Naive thymus-derived CD4-positive, alpha-beta T cell (primary cell): Measurements from ENCODE around the gene USP17L30. TPM values are rescaled to one million over a fixed set of nuclear protein-coding genes. Genes with fewer than 3 reads are reported as not detected.
"Not testable (repeated sequence)": the region's sequence is repeated elsewhere in the genome, so short reads cannot be mapped to it uniquely, and the experiment has no call there.

ENCODE experiments used
- ATAC-seq: fragments of 150-1000 bp; cut with Tn5 transposase; 2 replicates; pipeline ENCODE4 v1.10.0; 2021; ENCODE audit warnings: mild to moderate bottlenecking, moderate library complexity
- CTCF ChIA-PET: fragments of 350-600 bp; sonication (Branson Sonifier 250); formaldehyde crosslinking; loops from one replicate; lab custom pipeline; 2021; ENCODE audit warnings: antibody characterized with exemption; lab: Charles Lee
- POLR2A ChIA-PET: fragments of 350-600 bp; sonication (Branson Sonifier 250); formaldehyde crosslinking; loops from one replicate; lab custom pipeline; 2021; ENCODE audit warnings: antibody characterized with exemption, inconsistent platforms; lab: Charles Lee
- DNase-seq, 9 donors: peaks; one replicate each; pipeline versions ENCODE4 v3.0.0 to v3.0.0-alpha.2; 2020 to 2022; ENCODE audit warnings: mixed read lengths in 1 of 9
- H3K27ac ChIP-seq: one replicate; pipeline ENCODE4 v1.7.0; 2013; ENCODE audit warnings: mild to moderate bottlenecking, low read depth, low read length, moderate library complexity
- H3K27me3 ChIP-seq, 2 donors: one replicate each; pipeline ENCODE4 v1.7.0; 2013; ENCODE audit warnings: low read length in 2 of 2, mild to moderate bottlenecking in 2 of 2, moderate library complexity in 2 of 2; ENCODE audit not compliant: control insufficient read depth in 2 of 2, insufficient read depth in 2 of 2
- H3K36me3 ChIP-seq, 3 experiments: 1 replicate in 2 of 3; 2 replicates in 1 of 3; pipeline ENCODE4 v1.7.0; 2013; ENCODE audit warnings: low read length in 3 of 3, mild to moderate bottlenecking in 3 of 3, moderate library complexity in 1 of 3; ENCODE audit not compliant: insufficient read depth in 3 of 3, control insufficient read depth in 2 of 3
- H3K4me1 ChIP-seq, 2 donors: one replicate each; pipeline ENCODE4 v1.7.0; 2013; ENCODE audit warnings: low read length in 2 of 2, mild to moderate bottlenecking in 2 of 2, moderate library complexity in 1 of 2; ENCODE audit not compliant: control insufficient read depth in 2 of 2, insufficient read depth in 2 of 2
- H3K4me3 ChIP-seq: 2 replicates; pipeline ENCODE4 v1.7.0; 2013; ENCODE audit warnings: mild to moderate bottlenecking, low read length
- H3K9me3 ChIP-seq, 3 experiments: 1 replicate in 2 of 3; 2 replicates in 1 of 3; pipeline ENCODE4 v1.7.0; 2013; ENCODE audit warnings: low read length in 3 of 3; ENCODE audit not compliant: control insufficient read depth in 2 of 3
- H3K27ac Mint-ChIP-seq, 9 donors: one replicate each; pipeline ENCODE4 v1.8.0; 2020 to 2022; ENCODE audit warnings: mixed read lengths in 9 of 9, mild to moderate bottlenecking in 8 of 9, moderate library complexity in 5 of 9, inconsistent platforms in 2 of 9
- H3K27me3 Mint-ChIP-seq, 5 donors: one replicate each; pipeline ENCODE4 v1.8.0; 2021 to 2022; ENCODE audit warnings: mixed read lengths in 5 of 5, mild to moderate bottlenecking in 1 of 5
- H3K36me3 Mint-ChIP-seq, 5 donors: one replicate each; pipeline ENCODE4 v1.8.0; 2020 to 2022; ENCODE audit warnings: mixed read lengths in 5 of 5, mild to moderate bottlenecking in 3 of 5, inconsistent platforms in 1 of 5
- H3K4me1 Mint-ChIP-seq, 7 donors: one replicate each; pipeline ENCODE4 v1.8.0; 2020 to 2022; ENCODE audit warnings: mixed read lengths in 7 of 7, mild to moderate bottlenecking in 3 of 7, inconsistent platforms in 1 of 7
- H3K4me3 Mint-ChIP-seq, 10 donors: one replicate each; pipeline ENCODE4 v1.8.0; 2020 to 2022; ENCODE audit warnings: mild to moderate bottlenecking in 10 of 10, mixed read lengths in 10 of 10, moderate library complexity in 6 of 10, inconsistent platforms in 2 of 10
- H3K9me3 Mint-ChIP-seq, 11 donors: one replicate each; pipeline ENCODE4 v1.8.0; 2020 to 2022; ENCODE audit warnings: mixed read lengths in 11 of 11, mild to moderate bottlenecking in 4 of 11, inconsistent platforms in 1 of 11, moderate library complexity in 1 of 11
- intact Hi-C, 2 donors: fragments of 100-400 bp; cut with micrococcal nuclease; formaldehyde crosslinking; loops; one replicate each; pipeline ENCODE4 v1.15.1; 2023
- polyA plus RNA-seq, 2 donors: library from polyadenylated mRNA; unstranded; fragments of 300-500 nt; fragmentation: Illumina TruSeq; gene quantifications; one replicate each; pipeline ENCODE4 v1.2.3, GENCODE V29; 2021
- total RNA-seq, 6 experiments: library from RNA in 5 of 6; stranded (reverse) in 5 of 6; gene quantifications; 1 replicate in 5 of 6; 2 replicates in 1 of 6; pipeline ENCODE4 v1.2.3 and lab custom pipeline; 2021 to 2026

Gene USP17L30
- total and polyA plus RNA-seq, 7 experiments from 2014 or later: not detected

- CTCF ChIA-PET, POLR2A ChIA-PET, H3K4me1 ChIP-seq, H3K9me3 Mint-ChIP-seq, H3K4me3 ChIP-seq, DNase-seq, H3K36me3 Mint-ChIP-seq, H3K27ac Mint-ChIP-seq, H3K36me3 ChIP-seq, H3K27me3 Mint-ChIP-seq, intact Hi-C loops, H3K4me1 Mint-ChIP-seq, H3K27ac ChIP-seq, ATAC-seq, H3K27me3 ChIP-seq, H3K9me3 ChIP-seq, H3K4me3 Mint-ChIP-seq: not testable (repeated sequence)
Observed at GRCh38 chr4:9343848-9344247, 19.1 kb upstream of the USP17L30 start, which contains the start of gene USP17L27. Gene USP17L27 (plus strand): TSS chr4:9344148. CDS start chr4:9344148, 0 bp downstream.

- H3K36me3 ChIP-seq, H3K27me3 ChIP-seq, H3K4me1 Mint-ChIP-seq, DNase-seq, H3K36me3 Mint-ChIP-seq, H3K4me3 Mint-ChIP-seq, ATAC-seq, H3K4me1 ChIP-seq, H3K9me3 ChIP-seq, H3K9me3 Mint-ChIP-seq, H3K27ac ChIP-seq, intact Hi-C loops, CTCF ChIA-PET, POLR2A ChIA-PET, H3K4me3 ChIP-seq, H3K27me3 Mint-ChIP-seq, H3K27ac Mint-ChIP-seq: not testable (repeated sequence)
Observed at GRCh38 chr4:9348593-9348992, 14.3 kb upstream of the USP17L30 start, which contains the start of gene USP17L28. Gene USP17L28 (plus strand): TSS chr4:9348893. CDS start chr4:9348893, 0 bp downstream.

GRCh38 chr4:9350866-9351265, 12.1 kb upstream of the USP17L30 start:
- intact Hi-C loops, H3K4me1 ChIP-seq, H3K4me3 ChIP-seq, H3K9me3 ChIP-seq, H3K27ac ChIP-seq, H3K27ac Mint-ChIP-seq, H3K27me3 Mint-ChIP-seq, H3K36me3 ChIP-seq, H3K36me3 Mint-ChIP-seq, CTCF ChIA-PET, H3K27me3 ChIP-seq, DNase-seq, H3K4me3 Mint-ChIP-seq, POLR2A ChIA-PET, H3K4me1 Mint-ChIP-seq, ATAC-seq, H3K9me3 Mint-ChIP-seq: not testable (repeated sequence)

GRCh38 chr4:9353338-9353737, 9.6 kb upstream of the USP17L30 start, which contains the start of gene USP17L29:
Gene USP17L29 (plus strand): TSS chr4:9353638. CDS start chr4:9353638, 0 bp downstream.
- DNase-seq, H3K36me3 ChIP-seq, H3K4me1 ChIP-seq, H3K4me1 Mint-ChIP-seq, H3K36me3 Mint-ChIP-seq, intact Hi-C loops, H3K27ac ChIP-seq, H3K4me3 ChIP-seq, H3K4me3 Mint-ChIP-seq, H3K27me3 Mint-ChIP-seq, H3K9me3 ChIP-seq, POLR2A ChIA-PET, CTCF ChIA-PET, H3K9me3 Mint-ChIP-seq, H3K27me3 ChIP-seq, H3K27ac Mint-ChIP-seq, ATAC-seq: not testable (repeated sequence)

GRCh38 chr4:9379881-9380280, 17.0 kb downstream of the USP17L30 start:
- H3K4me1 Mint-ChIP-seq, H3K4me1 ChIP-seq, DNase-seq, H3K27ac Mint-ChIP-seq, H3K4me3 ChIP-seq, POLR2A ChIA-PET, intact Hi-C loops, H3K36me3 Mint-ChIP-seq, H3K27me3 Mint-ChIP-seq, H3K27me3 ChIP-seq, H3K9me3 Mint-ChIP-seq, H3K9me3 ChIP-seq, ATAC-seq, H3K36me3 ChIP-seq, CTCF ChIA-PET, H3K27ac ChIP-seq: not testable (repeated sequence)
- peak overlapping the region in 4 of 10 donors; percentile 19 to 68 (median 36) for H3K4me3 Mint-ChIP-seq

GRCh38 chr4:9381012-9381534, 18.1 kb downstream of the USP17L30 start:
- H3K4me1 ChIP-seq, H3K27me3 Mint-ChIP-seq, H3K36me3 ChIP-seq, H3K36me3 Mint-ChIP-seq, H3K27ac ChIP-seq, H3K4me1 Mint-ChIP-seq, ATAC-seq, H3K9me3 Mint-ChIP-seq, intact Hi-C loops, CTCF ChIA-PET, H3K9me3 ChIP-seq, H3K27me3 ChIP-seq, POLR2A ChIA-PET: not testable (repeated sequence)
- H3K27ac Mint-ChIP-seq: peak overlapping the region in 1 of 9 donors; percentile 50
- peak; percentile 18 to 65 (median 63) for DNase-seq
- H3K4me3 ChIP-seq: peak overlapping the region; percentile 27
- H3K4me3 Mint-ChIP-seq: peak overlapping the region in 8 of 10 donors; percentile 47 to 74 (median 62)

- no peaks in the 10 kb centered on the region for H3K9me3 Mint-ChIP-seq
- ChIA-PET POLR2A (no interaction called here), CTCF (no interaction called here)
- DNase-seq (no peak), ATAC-seq (no peak)
- no peaks in the 10 kb centered on the region for H3K36me3 Mint-ChIP-seq
- Histone ChIP-seq H3K4me3 (no peak overlapping the region), H3K9me3 (no peaks in the 10 kb centered on the region), H3K4me1 (no peaks in the 10 kb centered on the region), H3K27ac (no peak overlapping the region), H3K27me3 (no peaks in the 10 kb centered on the region), H3K36me3 (no peaks in the 10 kb centered on the region)
- intact Hi-C loops: no loop called here
- peaks cover 0 to 4% (median 0%) of the 10 kb centered on the region in 7 donors for H3K4me1 Mint-ChIP-seq
- H3K4me3 Mint-ChIP-seq: no peak overlapping the region
- H3K27me3 Mint-ChIP-seq: peaks cover 0 to 5% (median 2%) of the 10 kb centered on the region in 5 donors
- H3K27ac Mint-ChIP-seq: no peak overlapping the region
Observed at GRCh38 chr4:9384126-9384525, 21.2 kb downstream of the USP17L30 start.
